HepG2 (cell line): ENCODE results near the gene MSI2. TPM values are rescaled to one million over a fixed set of nuclear protein-coding genes. Genes with fewer than 3 reads are reported as not detected.

ENCODE experiments used
- AGO1 ChIP-seq: fragments of 200-400 bp; formaldehyde crosslinking; IDR thresholded peaks from 2 replicates; pipeline ENCODE4 v1.6.1; 2017; ENCODE audit warnings: mild to moderate bottlenecking, low read depth, low read length, moderate library complexity; ENCODE audit not compliant: poor library complexity, severe bottlenecking
- BRCA1 ChIP-seq: sonication (generic); formaldehyde crosslinking; IDR thresholded peaks from 2 replicates; pipeline ENCODE4 v1.4.0; 2020; ENCODE audit warnings: missing genetic modification reagents
- HDAC1 ChIP-seq: sonication (generic); formaldehyde crosslinking; IDR thresholded peaks from 2 replicates; pipeline ENCODE4 v1.5.1; 2020; ENCODE audit warnings: mild to moderate bottlenecking, missing genetic modification reagents
- HDAC2 ChIP-seq: sonication (generic); formaldehyde crosslinking; IDR thresholded peaks from 2 replicates; pipeline ENCODE4 v1.4.0; 2020; ENCODE audit warnings: missing genetic modification reagents
- HNRNPLL ChIP-seq: fragments of 200-400 bp; formaldehyde crosslinking; IDR thresholded peaks from 2 replicates; pipeline ENCODE4 v1.6.1; 2017; ENCODE audit warnings: mild to moderate bottlenecking, low read depth, low read length; ENCODE audit not compliant: poor library complexity, severe bottlenecking
- IRX3 ChIP-seq: sonication (generic); formaldehyde crosslinking; IDR thresholded peaks from 2 replicates; pipeline ENCODE4 v1.8.1; 2023; ENCODE audit warnings: mild to moderate bottlenecking, low read depth, missing genetic modification reagents, borderline replicate concordance
- JARID2 ChIP-seq: sonication (generic); formaldehyde crosslinking; IDR thresholded peaks from 2 replicates; pipeline ENCODE4 v1.8.1; 2023; ENCODE audit warnings: missing genetic modification reagents, inconsistent platforms; ENCODE audit not compliant: insufficient replicate concordance
- MED8 ChIP-seq: sonication (generic); formaldehyde crosslinking; IDR thresholded peaks from 2 replicates; pipeline ENCODE4 v1.8.1; 2023; ENCODE audit warnings: mild to moderate bottlenecking, missing genetic modification reagents; ENCODE audit not compliant: insufficient replicate concordance
- NCOR1 ChIP-seq: fragments of 200-600 bp; sonication (generic); IDR thresholded peaks from 2 replicates; pipeline ENCODE4 v1.7.0; 2017; ENCODE audit warnings: antibody characterized with exemption, low read length, borderline replicate concordance
- NFIC ChIP-seq: IDR thresholded peaks from 2 replicates; pipeline ENCODE4 v1.6.1; 2012; ENCODE audit warnings: mild to moderate bottlenecking, low read length, inconsistent platforms
- NR2F1 ChIP-seq, 2 experiments: fragments of 450-650 bp in 1 of 2; formaldehyde crosslinking in 1 of 2; IDR thresholded peaks; 2 replicates each; pipeline versions ENCODE4 v1.5.0 to v1.6.1; 2016 to 2020; ENCODE audit warnings: mild to moderate bottlenecking in 1 of 2, missing compliant biosample characterization in 1 of 2, missing genetic modification reagents in 1 of 2, moderate library complexity in 1 of 2
- PITX1 ChIP-seq: sonication (generic); formaldehyde crosslinking; IDR thresholded peaks from 2 replicates; pipeline ENCODE4 v1.5.1; 2020; ENCODE audit warnings: mild to moderate bottlenecking, missing genetic modification reagents
- POGZ ChIP-seq: sonication (generic); formaldehyde crosslinking; IDR thresholded peaks from 2 replicates; pipeline ENCODE4 v1.4.0; 2020; ENCODE audit warnings: mild to moderate bottlenecking, missing genetic modification reagents
- SMARCC2 ChIP-seq: fragments of 450-650 bp; IDR thresholded peaks from 2 replicates; pipeline ENCODE4 v1.6.1; 2017; ENCODE audit warnings: antibody characterized with exemption, mild to moderate bottlenecking
- TCF7L2 ChIP-seq: IDR thresholded peaks from 2 replicates; pipeline ENCODE4 v1.6.1; 2011; ENCODE audit warnings: mild to moderate bottlenecking, low read depth, low read length, moderate library complexity
- THYN1 ChIP-seq: sonication (generic); formaldehyde crosslinking; IDR thresholded peaks from 2 replicates; pipeline ENCODE4 v1.8.1; 2023; ENCODE audit warnings: low read depth, mild to moderate bottlenecking, moderate library complexity, missing genetic modification reagents, borderline replicate concordance
- YEATS2 ChIP-seq: sonication (generic); formaldehyde crosslinking; IDR thresholded peaks from 2 replicates; pipeline ENCODE4 v1.4.0; 2020; ENCODE audit warnings: missing genetic modification reagents, borderline replicate concordance
- ZFP62 ChIP-seq: sonication (generic); formaldehyde crosslinking; IDR thresholded peaks from 2 replicates; pipeline ENCODE4 v1.4.0; 2020; ENCODE audit warnings: missing genetic modification reagents
- ZNF292 ChIP-seq: sonication (generic); formaldehyde crosslinking; IDR thresholded peaks from 2 replicates; pipeline ENCODE4 v1.8.1; 2022; ENCODE audit warnings: mild to moderate bottlenecking, low read depth, missing genetic modification reagents, borderline replicate concordance
- ZNF30 ChIP-seq: sonication (generic); formaldehyde crosslinking; IDR thresholded peaks from 2 replicates; pipeline ENCODE4 v1.5.0; 2020; ENCODE audit warnings: mild to moderate bottlenecking, missing genetic modification reagents
- ZNF800 ChIP-seq: sonication (generic); formaldehyde crosslinking; IDR thresholded peaks from 2 replicates; pipeline ENCODE4 v1.4.0; 2020; ENCODE audit warnings: missing genetic modification reagents
- ZNF839 ChIP-seq: sonication (generic); formaldehyde crosslinking; IDR thresholded peaks from 2 replicates; pipeline ENCODE4 v1.4.0; 2020; ENCODE audit warnings: missing genetic modification reagents, mild to moderate bottlenecking, borderline replicate concordance
- polyA plus RNA-seq, 8 experiments: library from polyadenylated mRNA; depleted of rRNA in 3 of 8; stranded (reverse) in 7 of 8; unstranded in 1 of 8; fragments of >200 nt; fragmentation: Illumina TruSeq in 4 of 8; extraction: Trizol in 4 of 8; gene quantifications; 2 replicates each; pipeline versions ENCODE4 v1.2.1 to v1.2.3, GENCODE V29; 2011 to 2016; ENCODE audit warnings: low read depth in 4 of 8, missing spikeins in 1 of 8, mixed read lengths in 1 of 8; ENCODE audit not compliant: insufficient read depth in 1 of 8
- total RNA-seq, 5 experiments: library from RNA; depleted of rRNA; stranded (reverse); fragments of >200 nt; fragmentation: Illumina TruSeq; extraction: Trizol; gene quantifications; 2 replicates each; pipeline ENCODE4 v1.2.3, GENCODE V29; 2016; ENCODE audit warnings: low read depth in 1 of 5
- TF ChIP-seq, protein P1 (sequence below): sonication (generic); formaldehyde crosslinking; IDR thresholded peaks from 2 replicates; pipeline ENCODE4 v1.4.0; 2020; ENCODE audit warnings: mild to moderate bottlenecking, missing genetic modification reagents
- TF ChIP-seq, protein P2 (sequence below): sonication (generic); formaldehyde crosslinking; IDR thresholded peaks from 2 replicates; pipeline ENCODE4 v1.5.0; 2020; ENCODE audit warnings: mild to moderate bottlenecking, missing genetic modification reagents, borderline replicate concordance

Gene MSI2
- total and polyA plus RNA-seq, 2 of the 13 experiments (the other 11 are each of a cell fraction or from before 2014, with no cell fraction given) = 77.5 to 78.4 TPM

GRCh38 chr17:57459286-57459915 is 203.1 kb downstream of the MSI2 start (continued):
- TF ChIP-seq JARID2 (CRISPR knock-in tag) (no peak), ZNF800 (CRISPR knock-in tag) (peak; percentile 51; the same call in 1 of the 2 replicates), HDAC2 (peak; percentile 89), TCF7L2 (no peak), NR2F1 (CRISPR knock-in tag; IDR thresholded peaks at IDR 0.05) (peak; percentile 97 to 98), MED8 (CRISPR knock-in tag) (no peak), YEATS2 (CRISPR knock-in tag) (peak; percentile 80; the same call in 1 of the 2 replicates), ZFP62 (CRISPR knock-in tag) (no peak), ZNF292 (peak; percentile 62; the same call in 1 of the 2 replicates), HNRNPLL (no peak), PITX1 (CRISPR knock-in tag) (peak; percentile 76), NCOR1 (peak; percentile 91; the same call in 1 of the 2 replicates), ZNF30 (CRISPR knock-in tag) (no peak), SMARCC2 (no peak), HDAC1 (CRISPR knock-in tag) (peak; percentile 80), IRX3 (CRISPR knock-in tag) (no peak), ZNF839 (no peak), POGZ (CRISPR knock-in tag) (peak; percentile 91), AGO1 (no peak), NFIC (peak; percentile 84; the same call in 1 of the 2 replicates), THYN1 (CRISPR knock-in tag) (no peak), BRCA1 (peak; percentile 82)
- TF ChIP-seq, protein P1, sequence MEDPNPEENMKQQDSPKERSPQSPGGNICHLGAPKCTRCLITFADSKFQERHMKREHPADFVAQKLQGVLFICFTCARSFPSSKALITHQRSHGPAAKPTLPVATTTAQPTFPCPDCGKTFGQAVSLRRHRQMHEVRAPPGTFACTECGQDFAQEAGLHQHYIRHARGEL = no peak
- TF ChIP-seq, protein P2, sequence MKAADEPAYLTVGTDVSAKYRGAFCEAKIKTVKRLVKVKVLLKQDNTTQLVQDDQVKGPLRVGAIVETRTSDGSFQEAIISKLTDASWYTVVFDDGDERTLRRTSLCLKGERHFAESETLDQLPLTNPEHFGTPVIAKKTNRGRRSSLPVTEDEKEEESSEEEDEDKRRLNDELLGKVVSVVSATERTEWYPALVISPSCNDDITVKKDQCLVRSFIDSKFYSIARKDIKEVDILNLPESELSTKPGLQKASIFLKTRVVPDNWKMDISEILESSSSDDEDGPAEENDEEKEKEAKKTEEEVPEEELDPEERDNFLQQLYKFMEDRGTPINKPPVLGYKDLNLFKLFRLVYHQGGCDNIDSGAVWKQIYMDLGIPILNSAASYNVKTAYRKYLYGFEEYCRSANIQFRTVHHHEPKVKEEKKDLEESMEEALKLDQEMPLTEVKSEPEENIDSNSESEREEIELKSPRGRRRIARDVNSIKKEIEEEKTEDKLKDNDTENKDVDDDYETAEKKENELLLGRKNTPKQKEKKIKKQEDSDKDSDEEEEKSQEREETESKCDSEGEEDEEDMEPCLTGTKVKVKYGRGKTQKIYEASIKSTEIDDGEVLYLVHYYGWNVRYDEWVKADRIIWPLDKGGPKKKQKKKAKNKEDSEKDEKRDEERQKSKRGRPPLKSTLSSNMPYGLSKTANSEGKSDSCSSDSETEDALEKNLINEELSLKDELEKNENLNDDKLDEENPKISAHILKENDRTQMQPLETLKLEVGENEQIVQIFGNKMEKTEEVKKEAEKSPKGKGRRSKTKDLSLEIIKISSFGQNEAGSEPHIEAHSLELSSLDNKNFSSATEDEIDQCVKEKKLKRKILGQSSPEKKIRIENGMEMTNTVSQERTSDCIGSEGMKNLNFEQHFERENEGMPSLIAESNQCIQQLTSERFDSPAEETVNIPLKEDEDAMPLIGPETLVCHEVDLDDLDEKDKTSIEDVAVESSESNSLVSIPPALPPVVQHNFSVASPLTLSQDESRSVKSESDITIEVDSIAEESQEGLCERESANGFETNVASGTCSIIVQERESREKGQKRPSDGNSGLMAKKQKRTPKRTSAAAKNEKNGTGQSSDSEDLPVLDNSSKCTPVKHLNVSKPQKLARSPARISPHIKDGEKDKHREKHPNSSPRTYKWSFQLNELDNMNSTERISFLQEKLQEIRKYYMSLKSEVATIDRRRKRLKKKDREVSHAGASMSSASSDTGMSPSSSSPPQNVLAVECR = peak; percentile 59; the same call in 1 of the 2 replicates
